ENCODE results near the gene TNS1. TPM values are rescaled to one million over a fixed set of nuclear protein-coding genes. Genes with fewer than 3 reads are reported as not detected.
A peak's percentile ranks its signal among the peaks of the same experiment; 100 is the strongest.

Gene TNS1
- total RNA-seq, 1 donor from 2014 or later = 219 TPM

DNA sequence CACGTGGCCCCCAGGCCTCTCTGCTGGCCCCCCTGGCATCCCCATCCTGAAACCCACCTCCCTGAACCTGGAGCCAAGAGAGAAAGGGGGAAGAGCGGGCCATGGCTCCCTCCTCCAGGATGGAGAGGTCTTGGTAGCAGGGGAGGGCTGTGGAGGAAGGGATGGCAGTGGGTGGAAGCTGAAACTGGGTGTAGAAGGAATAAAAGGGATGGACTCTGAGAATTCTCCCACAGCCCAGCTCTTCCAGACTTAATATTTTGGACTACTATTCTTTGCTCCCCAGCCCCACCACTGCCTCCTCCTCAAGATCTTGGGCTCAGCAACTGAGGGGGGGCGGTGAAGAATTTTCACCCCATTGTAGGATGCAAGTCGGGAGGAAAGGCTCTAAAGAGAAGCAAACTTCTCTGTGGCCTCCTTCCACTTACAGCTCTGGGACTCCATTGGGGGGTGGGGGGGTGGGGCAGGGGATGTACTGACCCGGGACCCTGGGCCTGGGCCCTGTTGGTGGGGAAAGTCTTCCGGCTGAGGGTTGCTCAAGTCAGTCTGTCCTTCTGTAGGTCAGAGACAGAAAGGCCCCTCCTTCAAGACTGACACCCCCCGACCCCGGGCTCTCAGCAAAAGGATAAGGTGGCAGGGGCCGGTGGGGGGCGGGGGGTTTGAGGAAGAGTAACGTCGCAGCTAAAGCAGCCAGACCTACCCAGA is 501 bp downstream of the TNS1 start:
- Mint-ChIP-seq H3K27me3 (ENCODE audit: low read depth, unreplicated experiment) (peaks cover 2% of the 10 kb centered on the region), H3K27ac (ENCODE audit: unreplicated experiment) (no peak overlapping the region), H3K9me3 (ENCODE audit: unreplicated experiment) (peaks cover 2% of the 10 kb centered on the region), H3K36me3 (ENCODE audit: low read depth, unreplicated experiment) (peaks cover 8% of the 10 kb centered on the region), H3K4me1 (ENCODE audit: low read depth, unreplicated experiment) (peaks cover 51% of the 10 kb centered on the region), H3K4me3 (ENCODE audit: unreplicated experiment) (peak overlapping the region; percentile 82)
- peak overlapping the region; percentile 55 for H3K27ac ChIP-seq (ENCODE audit: low read depth, low read length)
- H3K27me3 ChIP-seq (ENCODE audit: insufficient read depth, low read length) = no peaks in the 10 kb centered on the region
- H4K20me1 ChIP-seq (ENCODE audit: insufficient read depth, low read length) = peaks cover 21% of the 10 kb centered on the region
- DNase-seq (ENCODE audit: low read depth) = no peak
- no peak for FAIRE-seq
- H3K4me1 ChIP-seq (ENCODE audit: insufficient read depth, low read length) = peaks cover 50% of the 10 kb centered on the region
- TF ChIP-seq EZH2 (IDR thresholded peaks at IDR 0.05; ENCODE audit: insufficient read depth, low read length) (no peak), CTCF (IDR thresholded peaks at IDR 0.05; ENCODE audit: insufficient read depth, low read depth, low read length) (no peak)
- peak overlapping the region; percentile 48 for H3K4me3 ChIP-seq (ENCODE audit: insufficient read depth, low read depth, low read length)
- peak overlapping the region; percentile 71 for H3K9ac ChIP-seq (ENCODE audit: low read length)
- H3K9me3 ChIP-seq (ENCODE audit: insufficient read depth, low read depth, low read length) = no peaks in the 10 kb centered on the region
- H3K4me2 ChIP-seq (ENCODE audit: low read length) = peak overlapping the region; percentile 89
- peaks cover 51% of the 10 kb centered on the region for H3K79me2 ChIP-seq (ENCODE audit: insufficient read depth, low read length)
- peak overlapping the region; percentile 40 for H2AFZ ChIP-seq (ENCODE audit: low read depth, low read length)
- no peaks in the 10 kb centered on the region for H3K36me3 ChIP-seq (ENCODE audit: insufficient read depth, low read length)

- Mint-ChIP-seq H3K27me3 (ENCODE audit: low read depth, unreplicated experiment) (peaks cover 2% of the 10 kb centered on the region), H3K36me3 (ENCODE audit: low read depth, unreplicated experiment) (peaks cover 14% of the 10 kb centered on the region), H3K4me3 (ENCODE audit: unreplicated experiment) (peak overlapping the region; percentile 82), H3K27ac (ENCODE audit: unreplicated experiment) (peak overlapping the region; percentile 10), H3K4me1 (ENCODE audit: low read depth, unreplicated experiment) (peaks cover 51% of the 10 kb centered on the region), H3K9me3 (ENCODE audit: unreplicated experiment) (peaks cover 2% of the 10 kb centered on the region)
- Histone ChIP-seq H3K9ac (ENCODE audit: low read length) (peak overlapping the region; percentile 71), H3K4me3 (ENCODE audit: insufficient read depth, low read depth, low read length) (peak overlapping the region; percentile 45), H3K27me3 (ENCODE audit: insufficient read depth, low read length) (no peaks in the 10 kb centered on the region), H4K20me1 (ENCODE audit: insufficient read depth, low read length) (peaks cover 21% of the 10 kb centered on the region), H3K27ac (ENCODE audit: low read depth, low read length) (no peak overlapping the region), H3K9me3 (ENCODE audit: insufficient read depth, low read depth, low read length) (no peaks in the 10 kb centered on the region), H3K36me3 (ENCODE audit: insufficient read depth, low read length) (no peaks in the 10 kb centered on the region), H2AFZ (ENCODE audit: low read depth, low read length) (no peak overlapping the region), H3K79me2 (ENCODE audit: insufficient read depth, low read length) (peaks cover 56% of the 10 kb centered on the region), H3K4me2 (ENCODE audit: low read length) (peak overlapping the region; percentile 89), H3K4me1 (ENCODE audit: insufficient read depth, low read length) (peaks cover 50% of the 10 kb centered on the region)
- DNase-seq (ENCODE audit: low read depth) (no peak), FAIRE-seq (no peak)
- no peak for TF ChIP-seq EZH2 (IDR thresholded peaks at IDR 0.05; ENCODE audit: insufficient read depth, low read length)
- TF ChIP-seq CTCF (IDR thresholded peaks at IDR 0.05; ENCODE audit: insufficient read depth, low read depth, low read length) = no peak
These were observed 1.2 kb downstream of the TNS1 start for GRCh38 chr2:218001629-218002028.

DNA sequence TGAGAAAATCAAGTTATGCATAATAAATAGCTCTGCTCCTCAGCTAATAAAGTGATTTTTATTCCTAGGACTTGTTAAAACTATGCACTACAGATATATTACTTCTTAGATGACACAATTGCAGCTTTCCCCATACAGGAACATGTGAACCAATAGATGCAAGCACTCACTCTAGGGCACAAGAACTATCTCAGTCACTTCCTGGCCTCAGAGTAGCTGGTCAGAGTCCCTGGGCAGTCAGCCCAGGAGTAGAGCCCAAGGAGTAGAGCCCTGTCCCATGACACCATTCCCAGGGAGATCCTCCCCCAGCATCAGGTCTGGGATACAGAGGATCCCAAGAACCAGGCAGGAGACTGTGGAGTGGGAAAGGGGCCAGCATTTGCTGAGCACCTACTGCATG is 2.7 kb downstream of the TNS1 start:
- Histone ChIP-seq H3K9ac (ENCODE audit: low read length) (no peak overlapping the region), H3K27ac (ENCODE audit: low read depth, low read length) (no peak overlapping the region), H3K4me3 (ENCODE audit: insufficient read depth, low read depth, low read length) (no peak overlapping the region), H3K27me3 (ENCODE audit: insufficient read depth, low read length) (no peaks in the 10 kb centered on the region), H3K4me1 (ENCODE audit: insufficient read depth, low read length) (peaks cover 50% of the 10 kb centered on the region), H4K20me1 (ENCODE audit: insufficient read depth, low read length) (peaks cover 21% of the 10 kb centered on the region), H3K36me3 (ENCODE audit: insufficient read depth, low read length) (no peaks in the 10 kb centered on the region), H2AFZ (ENCODE audit: low read depth, low read length) (no peak overlapping the region), H3K4me2 (ENCODE audit: low read length) (peak overlapping the region; percentile 36), H3K9me3 (ENCODE audit: insufficient read depth, low read depth, low read length) (no peaks in the 10 kb centered on the region), H3K79me2 (ENCODE audit: insufficient read depth, low read length) (peaks cover 68% of the 10 kb centered on the region)
- DNase-seq (ENCODE audit: low read depth) (peak; percentile 76), FAIRE-seq (no peak)
- H3K27ac Mint-ChIP-seq (ENCODE audit: unreplicated experiment) = no peak overlapping the region
- peaks cover 2% of the 10 kb centered on the region for H3K9me3 Mint-ChIP-seq (ENCODE audit: unreplicated experiment)
- peaks cover 53% of the 10 kb centered on the region for H3K4me1 Mint-ChIP-seq (ENCODE audit: low read depth, unreplicated experiment)
- H3K4me3 Mint-ChIP-seq (ENCODE audit: unreplicated experiment) = no peak overlapping the region
- H3K36me3 Mint-ChIP-seq (ENCODE audit: low read depth, unreplicated experiment) = peaks cover 14% of the 10 kb centered on the region
- no peak for TF ChIP-seq EZH2 (IDR thresholded peaks at IDR 0.05; ENCODE audit: insufficient read depth, low read length)
- no peak for TF ChIP-seq CTCF (IDR thresholded peaks at IDR 0.05; ENCODE audit: insufficient read depth, low read depth, low read length)
- H3K27me3 Mint-ChIP-seq (ENCODE audit: low read depth, unreplicated experiment) = peaks cover 2% of the 10 kb centered on the region
